Activated gamma-delta T cell treated with Interleukin-2 at 50 U/mL for 16 hours (primary cell): Measurements from ENCODE around the gene NPHP4.

Experiments used
- DNase-seq: peaks from one replicate; pipeline ENCODE4 v3.0.0-alpha.2; 2020

The NPHP4 gene

DNA sequence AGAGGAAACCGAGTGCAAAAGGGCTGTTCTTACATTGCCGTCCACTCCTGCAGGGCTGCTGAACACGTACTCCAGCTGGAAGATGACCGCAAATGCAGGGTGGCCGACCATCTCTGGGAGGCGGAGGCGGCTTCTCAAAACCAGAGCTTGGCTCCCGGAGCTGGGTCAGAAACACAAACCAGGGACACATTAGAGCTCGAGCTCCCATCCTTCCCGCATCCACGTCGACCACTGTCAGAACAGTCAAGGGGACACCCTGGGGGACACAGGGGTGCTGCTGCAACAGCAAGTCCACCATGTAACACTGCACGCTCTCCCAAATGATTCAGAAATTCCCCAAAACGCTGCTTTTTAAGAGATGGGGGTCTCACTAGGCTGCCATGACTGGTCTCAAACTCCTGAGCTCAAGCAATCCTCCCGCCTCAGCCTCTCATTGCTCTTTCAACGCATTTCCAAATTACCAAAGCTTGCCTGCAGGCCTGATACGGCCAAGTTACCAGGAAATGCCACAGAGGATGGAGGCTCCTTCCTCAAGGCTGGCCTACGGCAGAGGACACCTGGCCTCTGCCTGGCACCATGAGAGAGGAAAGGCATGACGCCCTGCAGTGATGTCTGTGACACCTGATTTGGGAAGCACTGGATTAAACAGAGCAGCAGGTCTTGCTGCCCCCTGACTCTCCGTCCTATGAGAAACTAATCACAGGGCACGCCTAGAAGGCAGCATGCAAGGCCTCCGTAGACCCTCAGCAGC is 45.0 kb downstream of the NPHP4 start:
- no peak for DNase-seq

DNA sequence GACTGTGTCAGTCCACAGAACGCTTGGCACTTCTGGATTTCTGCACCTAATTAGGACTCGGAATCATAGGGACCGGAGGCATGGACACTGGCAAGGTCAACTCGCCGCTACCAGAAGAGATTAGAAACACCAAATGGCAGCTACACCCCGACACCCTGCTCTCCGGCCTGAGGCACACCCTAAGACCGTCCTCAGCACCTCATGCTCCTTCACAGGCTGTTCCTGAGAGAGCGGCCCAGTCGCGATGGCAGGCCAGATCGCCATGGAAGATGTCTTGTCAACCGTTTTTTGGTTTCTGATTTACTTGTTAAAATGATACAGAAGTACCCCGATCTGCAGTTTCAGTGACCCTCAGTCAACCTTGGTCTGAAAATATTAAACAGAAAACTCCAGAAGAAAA is 46.8 kb downstream of the NPHP4 start:
- DNase-seq: no peak

DNA sequence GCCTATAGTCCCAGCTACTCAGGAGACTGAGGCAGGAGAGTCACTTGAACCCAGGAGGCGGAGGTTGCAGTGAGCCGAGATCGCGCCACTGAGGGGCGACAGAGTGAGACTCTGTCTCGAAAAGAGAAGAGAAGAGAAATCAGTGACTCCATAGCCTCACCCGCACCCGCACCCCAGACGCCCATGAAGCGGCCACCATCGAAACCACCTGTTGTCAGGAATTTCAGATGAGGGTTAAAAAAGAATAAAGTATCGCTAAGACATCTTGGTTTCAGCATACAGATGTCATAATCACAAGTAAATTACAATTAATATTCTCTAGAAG is 47.4 kb downstream of the NPHP4 start:
- DNase-seq: no peak

DNA sequence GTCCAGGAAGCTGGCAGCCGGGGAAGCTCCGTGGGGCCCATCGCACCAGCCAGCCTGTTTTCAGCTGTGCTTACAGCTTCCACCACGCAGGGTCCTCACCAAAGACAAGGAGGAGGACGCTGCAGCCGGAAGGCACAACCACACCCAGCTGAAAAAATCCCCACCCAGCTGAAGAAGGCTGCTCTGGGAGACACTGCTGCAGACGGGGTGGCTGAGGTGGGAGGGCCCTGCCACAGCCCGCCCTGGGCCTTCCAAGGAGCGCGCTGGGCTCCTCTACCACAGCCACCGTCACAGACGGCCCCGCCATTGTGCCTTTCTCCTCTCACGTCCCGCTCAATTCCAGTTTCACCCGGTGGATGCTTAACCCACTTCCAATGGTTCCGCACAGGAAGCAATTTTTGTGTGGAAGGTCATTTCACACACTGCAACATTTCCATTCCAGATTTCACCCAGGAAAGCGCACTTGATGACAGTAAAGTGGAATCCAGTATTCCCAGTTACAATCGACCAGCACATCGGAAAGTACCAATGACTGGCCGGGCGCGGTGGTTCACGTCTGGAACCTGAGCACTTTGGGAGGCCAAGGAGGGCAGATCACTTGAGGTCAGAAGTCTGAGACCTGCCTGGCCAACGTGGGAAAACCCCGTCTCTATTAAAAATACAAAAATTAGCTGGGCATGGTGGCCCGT is 47.9 kb downstream of the NPHP4 start:
- no peak for DNase-seq

DNA sequence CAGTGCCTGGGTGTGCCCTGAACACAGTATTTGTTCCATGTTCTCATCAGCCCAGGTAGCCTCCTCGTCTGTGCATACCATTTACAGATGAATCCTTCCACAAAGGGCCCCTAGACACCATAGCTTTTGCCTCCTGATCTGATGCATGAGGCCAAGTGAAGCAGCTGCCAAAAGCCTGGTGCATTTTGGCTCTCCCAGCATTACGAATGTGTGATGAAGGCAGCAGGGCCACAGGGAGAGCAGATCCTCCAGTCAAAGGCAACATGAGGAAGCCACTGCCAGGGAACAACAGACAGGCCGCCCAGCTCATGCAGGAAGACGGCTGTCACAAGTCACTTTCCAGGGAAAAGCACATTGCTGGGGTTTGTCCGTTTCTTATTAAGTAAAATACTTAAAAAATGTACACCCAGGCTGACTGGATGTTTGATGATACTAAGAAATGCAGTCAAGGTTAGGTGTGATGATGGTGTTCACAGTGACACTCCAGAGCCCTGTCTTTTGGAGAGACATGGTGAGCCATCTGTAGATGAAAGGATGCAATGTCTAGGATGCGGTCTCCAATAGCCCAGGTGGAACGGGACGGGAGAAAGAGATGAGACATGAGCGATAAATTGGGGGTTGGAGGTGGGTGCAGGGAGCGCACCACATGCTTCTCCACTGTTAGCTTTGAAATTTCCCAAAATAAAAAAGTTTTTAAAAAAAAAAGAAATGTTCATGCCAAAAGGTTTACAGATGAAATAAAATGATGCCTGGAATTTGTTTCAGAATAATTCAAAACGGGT is 48.7 kb downstream of the NPHP4 start:
- DNase-seq: no peak

DNA sequence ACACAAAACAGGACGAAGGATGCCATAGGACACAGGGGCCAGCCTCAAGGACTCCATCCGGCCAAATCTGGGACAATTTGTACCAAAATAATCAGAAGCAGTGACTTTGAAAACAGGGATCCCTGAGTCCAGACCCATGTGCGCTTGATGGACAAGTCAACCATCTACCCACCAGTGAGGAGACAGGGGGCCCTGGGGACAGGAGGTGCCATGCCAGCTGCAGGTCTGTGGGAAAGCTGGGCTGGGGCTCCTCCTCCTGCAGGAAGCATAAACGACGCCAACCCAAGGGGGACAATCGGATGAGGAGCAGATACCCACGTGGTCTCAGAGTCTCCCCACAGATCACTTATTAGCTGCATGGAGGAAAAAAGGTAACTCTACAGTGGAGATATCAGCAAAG is 50.6 kb downstream of the NPHP4 start:
- DNase-seq: no peak

DNA sequence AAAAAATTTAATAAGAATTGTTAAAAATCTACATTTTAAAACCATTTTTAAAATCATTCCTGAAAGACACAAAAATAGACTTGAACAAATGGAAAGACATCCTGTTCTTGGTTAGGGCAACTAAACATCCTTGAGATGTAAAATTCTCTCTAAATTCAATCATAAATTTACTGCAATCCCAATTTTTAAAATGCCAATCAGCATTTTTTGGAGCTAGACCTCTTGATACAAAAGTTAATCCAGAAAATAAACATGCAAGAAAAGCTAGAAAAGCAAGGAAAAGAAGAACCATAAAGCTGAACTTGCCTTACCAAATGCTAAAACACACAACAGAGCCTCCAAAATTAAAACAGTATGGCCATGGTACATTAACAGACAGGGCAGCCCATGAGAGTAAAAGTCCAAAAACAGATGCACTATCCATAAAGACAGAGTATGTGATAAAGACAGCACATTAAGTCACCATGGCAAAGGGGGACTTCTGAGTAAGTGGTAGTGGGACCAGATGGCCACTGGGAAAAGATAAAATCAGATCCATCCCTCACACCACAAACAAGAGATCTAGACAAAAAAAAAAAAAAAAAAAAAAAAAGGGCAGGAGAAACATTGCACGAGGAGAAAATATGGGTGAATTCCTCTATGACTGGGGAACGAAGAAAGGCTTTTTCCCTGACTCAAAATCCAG is 51.4 kb downstream of the NPHP4 start:
- DNase-seq: no peak

DNA sequence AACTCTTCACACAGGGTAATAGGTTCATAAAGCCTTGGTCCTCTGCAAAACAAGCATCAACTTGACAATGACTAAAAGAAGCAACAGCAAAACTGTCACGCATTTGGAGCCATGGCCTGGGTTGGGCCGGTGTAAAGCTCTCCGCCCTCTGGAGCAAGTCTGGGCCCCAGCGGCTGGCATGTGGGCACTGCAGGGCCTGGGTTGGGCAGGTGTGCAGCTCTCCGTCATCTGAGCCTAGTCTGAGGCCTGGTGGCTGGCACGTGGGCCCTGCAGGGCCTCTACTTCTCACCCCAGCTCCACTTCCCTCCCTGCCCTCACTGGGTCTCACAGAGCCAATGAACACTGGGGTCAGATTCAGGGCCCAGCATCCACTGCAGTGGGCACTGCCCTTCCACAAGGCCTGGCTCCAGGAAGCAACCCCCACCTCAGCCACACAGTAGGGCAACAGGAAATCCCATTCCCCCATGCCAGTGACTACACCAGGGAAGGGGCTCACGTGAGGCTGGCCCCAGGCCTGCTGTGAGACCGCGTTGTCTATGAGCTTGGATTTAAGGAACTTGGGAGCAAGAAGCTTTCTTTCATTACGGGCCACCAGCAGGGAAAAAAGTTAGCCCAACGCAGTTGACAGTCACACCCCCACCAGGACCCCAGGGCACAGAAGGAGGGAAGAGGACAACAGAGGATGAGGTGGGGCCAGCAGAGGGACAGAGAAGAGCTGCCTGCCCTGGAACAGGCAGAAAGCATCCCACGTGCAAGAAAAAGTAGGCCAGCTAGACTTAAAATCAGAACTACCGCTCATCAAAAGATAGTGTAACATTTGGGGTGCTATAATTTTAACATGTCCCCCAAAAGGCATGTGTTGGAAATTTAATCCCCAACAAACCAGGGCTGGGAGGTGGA is 52.7 kb downstream of the NPHP4 start:
- no peak for DNase-seq

DNA sequence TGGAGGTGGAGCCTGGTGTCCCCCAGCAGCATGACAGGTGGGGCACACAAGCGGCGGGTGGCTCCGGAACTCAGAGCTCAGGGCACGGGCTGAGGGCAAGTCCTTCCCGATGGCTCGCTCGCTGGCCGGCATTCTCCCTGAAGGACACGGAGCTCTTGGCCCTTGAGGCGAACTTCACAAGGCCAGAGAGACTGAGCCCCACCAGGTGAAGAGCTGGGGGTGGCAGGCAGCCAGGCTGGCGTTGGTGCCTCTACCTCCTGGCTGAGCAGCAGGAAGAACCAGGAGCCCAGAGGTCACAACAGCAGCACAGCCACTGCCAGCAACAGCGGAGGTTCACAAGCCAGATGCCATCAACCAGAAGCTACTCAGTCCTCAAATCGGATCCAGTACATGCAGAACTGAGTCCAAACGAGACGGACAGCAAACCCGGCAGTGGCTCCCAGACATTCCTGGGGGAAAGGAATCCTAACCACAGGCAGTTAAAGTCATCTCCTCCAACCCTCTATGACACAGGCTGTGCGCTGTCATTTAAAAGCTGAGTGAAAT is 54.1 kb downstream of the NPHP4 start:
- DNase-seq: no peak

DNA sequence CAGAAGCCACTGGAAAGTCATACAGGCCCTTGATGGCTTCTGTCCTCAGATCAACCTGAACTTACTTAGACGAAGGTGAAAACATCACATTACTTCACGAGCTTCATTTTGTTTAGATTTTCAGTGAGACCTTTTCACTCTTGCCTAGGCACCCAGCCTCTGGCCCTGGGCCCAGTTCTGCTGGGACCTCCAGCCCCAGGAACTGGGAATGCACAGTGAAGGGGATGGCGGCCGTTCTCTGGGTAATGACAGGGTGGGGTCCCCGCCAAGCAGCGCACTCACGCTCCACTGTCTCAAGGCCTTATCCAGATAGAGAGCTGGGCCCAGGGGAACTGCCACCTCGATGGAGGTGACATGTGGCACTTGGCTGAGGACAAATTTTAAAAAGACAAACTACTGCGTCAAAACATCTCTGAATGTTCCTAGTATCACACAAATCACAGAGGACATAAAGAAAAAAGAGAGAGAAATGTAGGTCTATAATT is 54.8 kb downstream of the NPHP4 start:
- DNase-seq: no peak

DNA sequence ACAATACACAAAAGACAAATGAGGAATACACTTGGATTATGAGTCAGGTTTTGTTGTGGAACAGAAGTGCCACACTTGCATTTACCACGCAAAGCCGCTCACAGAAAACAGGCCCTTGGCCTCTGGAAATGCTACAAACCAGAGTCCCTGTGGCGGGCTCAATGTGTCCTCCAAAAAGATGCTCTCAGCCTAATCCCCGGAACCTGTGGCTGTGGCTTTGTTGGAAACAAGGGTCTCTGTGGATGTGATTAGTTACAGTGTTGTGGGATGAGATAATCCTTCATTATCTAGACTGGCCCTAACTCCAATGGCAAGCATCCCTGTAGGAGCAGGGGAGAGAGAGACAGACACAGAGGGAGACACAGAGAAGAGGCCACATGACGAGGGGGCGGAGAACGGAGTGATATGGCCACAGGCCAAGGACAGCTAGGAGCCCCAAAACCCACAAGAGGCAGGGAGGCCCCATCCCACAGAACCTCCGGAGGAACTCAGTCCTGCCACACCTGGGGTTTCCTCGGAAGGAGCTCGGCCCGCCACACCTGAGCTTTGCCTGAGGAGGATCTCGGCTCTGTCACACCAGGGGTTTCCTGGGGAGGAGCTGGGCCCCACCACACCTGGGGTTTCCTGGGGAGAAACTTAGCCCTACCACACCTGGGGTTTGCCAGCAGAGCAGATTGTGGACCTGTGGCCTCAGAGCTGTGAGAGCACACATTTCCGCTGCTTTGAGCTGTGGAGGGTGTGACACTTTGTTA is 55.4 kb downstream of the NPHP4 start:
- no peak for DNase-seq

DNA sequence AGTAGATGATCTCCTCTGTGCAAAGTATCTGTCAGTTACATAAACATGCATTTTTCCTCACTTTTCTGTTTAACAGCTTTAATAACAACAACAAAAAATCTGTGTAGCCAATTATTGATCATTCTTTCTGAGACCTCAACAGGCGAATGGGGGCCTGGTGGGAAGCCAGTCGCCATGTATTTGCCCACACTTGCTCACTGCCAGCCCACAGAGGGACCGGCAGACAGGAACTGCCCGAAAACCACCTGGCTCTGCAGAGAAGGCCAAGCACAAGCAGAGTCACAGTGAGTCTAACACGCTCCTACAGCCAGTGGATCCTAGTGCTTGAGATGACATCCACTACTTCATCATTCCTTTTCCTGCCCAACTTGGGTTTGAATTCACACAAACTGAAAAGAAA is 56.1 kb downstream of the NPHP4 start:
- no peak for DNase-seq

DNA sequence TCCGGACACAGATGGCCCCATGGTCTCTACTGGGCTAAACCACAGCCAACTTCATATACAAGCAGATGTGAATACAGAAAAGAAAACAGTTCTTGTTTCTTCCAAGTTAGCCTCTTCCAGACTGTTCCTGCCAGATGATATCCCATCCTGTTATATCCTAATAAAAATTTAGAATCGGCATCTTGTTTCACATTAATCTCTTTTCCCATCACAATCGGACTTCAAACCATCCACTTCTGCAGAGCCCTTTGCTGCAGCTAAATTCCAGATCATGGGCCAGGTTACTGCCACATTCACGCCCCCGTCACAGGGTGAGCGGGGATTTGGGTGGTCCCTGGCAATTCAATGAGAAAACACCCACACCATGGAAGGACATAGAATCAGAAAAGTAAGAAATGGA is 57.2 kb downstream of the NPHP4 start:
- DNase-seq: no peak

DNA sequence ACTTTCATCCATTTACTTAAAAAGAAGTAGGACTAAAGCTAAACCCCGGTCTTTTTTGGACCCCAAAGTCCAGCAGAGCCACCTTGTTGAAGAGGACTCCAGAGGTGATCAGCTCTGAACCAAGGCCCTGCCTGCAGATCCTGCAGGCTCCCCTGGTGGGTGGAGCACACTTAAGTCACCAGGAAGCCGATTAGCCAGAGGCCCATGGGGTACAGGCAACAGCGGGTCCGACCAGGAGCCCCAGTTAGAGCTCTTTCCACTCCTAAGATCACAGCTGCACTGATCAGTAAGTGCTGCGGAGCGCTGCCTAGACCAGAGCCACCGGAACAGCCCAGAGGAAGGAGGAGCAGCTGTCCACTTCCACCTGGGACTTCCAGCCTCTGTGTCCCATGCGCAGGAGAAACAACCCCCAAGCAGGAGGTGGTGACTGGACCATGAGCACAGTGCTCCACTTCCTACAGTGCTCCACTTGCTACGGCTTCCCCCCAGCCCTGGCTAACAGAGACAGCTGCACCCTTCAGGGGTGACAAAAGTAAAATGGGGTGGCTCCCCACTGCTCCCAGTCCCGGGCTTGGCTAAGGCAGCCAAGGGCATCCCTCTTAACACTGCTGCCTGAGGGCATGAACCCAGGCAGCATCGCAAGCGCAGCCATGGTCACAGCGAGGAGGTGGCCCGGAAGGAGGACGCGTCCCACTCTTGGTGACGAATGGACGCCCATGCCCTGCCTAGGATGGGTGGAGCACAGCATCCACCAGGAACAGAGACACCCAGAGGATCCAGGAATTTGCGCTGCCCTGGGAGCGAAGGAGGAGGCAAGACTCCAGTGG is 58.0 kb downstream of the NPHP4 start:
- DNase-seq: no peak

DNA sequence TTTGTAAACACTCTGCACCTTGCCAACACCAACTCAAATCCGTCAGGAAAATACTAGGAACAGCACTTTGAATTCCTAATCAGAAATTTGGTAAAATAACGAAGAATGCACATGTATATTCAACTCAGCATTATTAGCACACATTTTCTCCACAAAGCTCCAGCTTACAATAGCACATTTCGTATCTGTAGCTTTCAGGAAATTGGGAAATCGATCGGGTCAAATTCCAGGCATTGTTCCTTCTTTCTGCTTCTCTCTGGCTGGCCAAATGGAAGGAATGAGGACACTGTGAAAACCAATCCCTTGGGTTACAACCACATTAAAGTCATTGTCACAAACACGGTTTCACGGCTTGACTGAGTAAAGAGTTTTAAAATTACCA is 58.6 kb downstream of the NPHP4 start:
- no peak for DNase-seq

DNA sequence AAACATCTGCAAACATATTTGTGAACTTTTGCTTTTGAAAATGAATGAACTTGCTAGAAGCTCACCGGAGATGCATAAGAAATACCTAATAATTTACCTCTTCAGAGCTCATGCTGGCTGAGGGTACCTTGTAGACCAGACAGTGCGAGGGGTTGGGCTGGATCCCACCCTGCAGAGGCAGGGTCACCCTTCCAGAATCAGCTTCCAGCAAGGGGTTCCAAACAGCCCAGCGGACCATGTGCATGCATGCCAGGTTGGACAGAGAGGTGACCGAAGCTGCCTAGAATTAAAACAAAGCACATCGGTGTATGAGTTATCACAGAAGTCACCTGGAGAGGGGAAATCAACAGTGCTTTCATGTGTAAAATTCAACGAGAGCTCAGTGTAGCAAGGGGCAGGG is 59.2 kb downstream of the NPHP4 start:
- no peak for DNase-seq

DNA sequence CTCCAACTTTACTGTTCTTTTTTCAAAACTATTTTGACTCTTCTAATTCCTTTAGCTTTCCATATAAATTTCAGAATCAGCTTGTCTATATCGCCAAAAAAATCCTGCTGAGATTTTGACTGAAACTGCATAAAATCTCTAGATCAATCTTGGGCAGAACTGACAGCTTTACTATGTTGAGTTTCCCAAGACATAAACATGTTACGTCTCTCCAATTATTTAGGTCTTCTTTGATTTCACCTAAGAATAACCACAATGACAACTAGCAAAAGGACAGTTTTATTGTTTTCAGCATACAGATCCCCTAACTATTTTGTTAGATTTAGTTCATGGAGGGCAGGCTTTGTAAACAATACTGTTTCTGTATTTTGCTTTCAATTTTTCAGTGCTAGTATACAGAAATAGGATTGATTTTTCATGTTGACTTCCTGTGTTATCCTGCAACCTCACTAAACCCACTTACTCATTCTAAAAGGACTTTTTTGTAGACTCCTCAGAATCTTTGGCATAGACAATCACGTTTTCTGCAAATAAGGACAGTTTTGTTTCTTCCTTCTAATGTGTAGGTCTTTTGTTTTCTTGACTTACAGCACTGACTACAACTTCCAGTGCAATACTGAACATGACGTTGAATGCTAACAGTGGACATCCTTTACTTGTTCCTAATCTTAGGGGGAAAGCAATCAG is 63.4 kb downstream of the NPHP4 start:
- no peak for DNase-seq

DNA sequence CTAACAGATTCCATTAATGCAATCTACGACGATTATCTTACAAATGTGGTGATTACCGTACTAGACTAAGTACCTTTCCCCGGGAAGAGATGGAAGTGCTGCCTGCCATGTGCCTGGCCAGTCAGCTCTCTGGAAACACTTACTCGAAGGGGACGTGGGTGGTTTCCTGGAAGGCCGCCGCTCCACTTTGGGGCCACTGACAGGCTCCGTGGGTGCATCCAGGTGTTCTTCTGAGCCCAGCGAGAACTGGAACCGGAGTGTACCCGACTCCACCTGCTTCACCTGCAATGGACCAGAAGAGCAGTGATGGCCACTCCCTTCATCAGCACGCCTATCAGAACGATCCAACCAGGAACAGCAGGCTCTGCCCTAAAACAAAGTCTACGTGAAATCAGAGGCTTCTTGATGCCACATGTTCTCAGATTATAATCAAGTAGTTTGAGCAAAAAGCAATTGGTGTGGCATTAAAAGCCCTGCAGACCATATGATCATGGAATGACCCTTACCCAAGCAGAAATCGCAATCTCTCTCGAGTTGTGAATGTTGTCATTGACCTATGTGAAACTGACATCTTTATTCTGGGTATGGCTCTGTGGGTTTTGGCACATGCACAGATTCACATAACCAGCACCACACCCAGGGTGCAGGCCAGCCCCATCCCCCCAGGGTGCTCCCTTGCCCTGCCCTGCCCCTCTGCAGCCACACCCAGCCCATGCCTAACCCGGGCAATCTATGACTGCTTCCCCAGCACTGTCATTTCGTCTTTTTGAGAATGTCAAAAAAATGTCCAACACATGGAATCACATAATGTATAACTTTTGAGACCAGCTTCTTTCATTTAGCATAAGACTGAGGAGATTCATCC is 64.5 kb downstream of the NPHP4 start:
- no peak for DNase-seq
